Hypothalamus (tissue), 51 donors: ENCODE results near the gene SPATA33.
A peak's percentile ranks its signal among the peaks of the same experiment; 100 is the strongest.
"Not testable (repeated sequence)": the region's sequence is repeated elsewhere in the genome, so short reads cannot be mapped to it uniquely, and the experiment has no call there.

Experiments used
- DNase-seq, 51 donors: peaks; one replicate each; lab custom pipeline; 2025; lab: John Stamatoyannopoulos, UW

The SPATA33 gene

DNA sequence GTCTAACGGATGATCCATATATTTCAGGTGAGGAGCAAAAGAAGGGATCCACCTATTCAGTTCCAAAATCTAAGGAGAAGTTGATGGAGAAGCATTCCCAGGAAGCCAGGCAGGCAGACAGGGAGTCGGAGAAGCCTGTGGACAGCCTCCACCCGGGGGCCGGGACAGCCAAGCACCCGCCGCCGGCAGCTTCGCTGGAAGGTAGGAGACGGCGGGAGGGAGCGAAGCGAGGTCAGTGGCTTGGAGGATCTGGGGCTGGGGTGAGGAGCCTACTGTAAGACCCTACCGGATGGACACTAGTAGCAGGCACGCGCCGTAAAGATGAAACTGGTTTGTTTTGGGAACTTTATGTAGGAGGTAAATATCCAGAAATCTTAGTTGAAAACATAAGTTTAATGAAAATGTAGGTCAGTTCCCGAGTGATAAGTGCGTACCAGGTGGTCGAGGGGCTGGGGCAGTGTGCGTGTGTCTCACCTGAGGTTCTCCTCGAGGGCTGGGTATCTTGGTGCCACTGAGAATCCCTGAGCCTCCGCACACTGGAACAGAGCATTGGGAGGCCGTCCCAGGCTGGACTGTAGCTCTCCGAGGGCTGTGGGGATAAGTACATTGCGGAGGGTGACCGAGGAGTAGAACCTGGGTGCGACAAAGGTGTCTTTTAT is 714 bp downstream of the SPATA33 start:
- peak in 2 of 51 donors; percentile 16 to 46 for DNase-seq

GRCh38 chr16:89660146-89660545 is 2.5 kb downstream of the SPATA33 start:
- DNase-seq = no peak

DNA sequence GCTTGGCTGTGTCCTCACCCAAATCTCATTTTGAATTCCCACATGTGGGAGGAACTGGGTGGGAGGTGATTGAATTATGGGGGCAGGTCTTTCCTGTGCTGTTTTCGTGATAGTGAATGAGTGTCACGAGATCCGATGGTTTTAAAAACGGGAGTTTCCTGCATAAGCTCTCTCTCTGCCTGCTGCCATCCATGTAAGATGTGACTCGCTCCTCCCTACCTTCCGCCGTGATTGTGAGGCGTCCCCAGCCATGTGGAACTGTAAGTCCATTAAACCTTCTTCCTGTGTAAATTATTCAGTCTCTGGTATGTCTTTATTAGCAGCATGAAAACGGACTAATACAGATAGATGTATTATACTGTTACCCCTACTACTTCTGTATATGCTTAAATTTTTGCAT is 3.6 kb downstream of the SPATA33 start:
- no peak for DNase-seq

GRCh38 chr16:89664238-89664637 is 6.6 kb downstream of the SPATA33 start:
- not testable (repeated sequence) for DNase-seq

- DNase-seq = peak in 16 of 51 donors; percentile 6 to 60 (median 12)
Observed at GRCh38 chr16:89667000-89667399, 9.4 kb downstream of the SPATA33 start.

DNA sequence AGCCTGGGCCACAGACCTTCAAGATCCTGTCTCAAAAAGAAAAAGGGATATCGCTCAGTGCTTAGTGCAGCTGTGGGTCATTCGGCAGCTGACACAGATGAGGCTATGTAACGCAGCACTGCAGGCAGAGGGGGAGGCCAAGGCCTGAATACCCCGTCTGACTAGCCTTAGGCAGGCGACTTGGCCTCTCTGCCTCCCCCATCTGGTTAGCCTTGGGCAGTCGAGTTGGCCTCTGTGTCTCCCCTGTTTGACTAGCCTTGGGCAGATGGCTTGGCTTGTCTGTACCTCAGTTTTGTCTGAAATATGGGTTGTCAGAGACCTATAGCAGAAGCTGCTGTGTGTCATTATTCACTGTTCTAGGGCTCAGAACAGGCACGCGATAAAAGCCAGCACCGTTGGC is 10.0 kb downstream of the SPATA33 start:
- DNase-seq = no peak

DNA sequence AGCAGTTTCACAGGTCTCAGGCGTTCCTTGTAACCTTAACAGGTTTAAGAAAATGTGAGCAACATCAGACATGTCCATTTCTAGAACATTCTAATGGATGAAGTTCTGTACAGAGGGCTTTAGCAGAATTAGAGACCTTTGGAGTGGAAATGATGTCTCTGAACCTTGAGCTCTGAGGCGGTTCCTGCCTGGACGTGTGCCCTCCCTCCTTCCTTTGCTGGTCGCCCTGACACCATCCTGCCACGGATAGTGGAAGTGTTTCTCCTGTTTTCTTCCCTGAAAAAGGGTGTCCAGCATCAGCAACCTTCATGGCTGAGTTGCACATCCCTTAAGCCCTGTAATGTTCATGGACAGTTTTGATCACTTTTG is 11.1 kb downstream of the SPATA33 start:
- no peak for DNase-seq

DNA sequence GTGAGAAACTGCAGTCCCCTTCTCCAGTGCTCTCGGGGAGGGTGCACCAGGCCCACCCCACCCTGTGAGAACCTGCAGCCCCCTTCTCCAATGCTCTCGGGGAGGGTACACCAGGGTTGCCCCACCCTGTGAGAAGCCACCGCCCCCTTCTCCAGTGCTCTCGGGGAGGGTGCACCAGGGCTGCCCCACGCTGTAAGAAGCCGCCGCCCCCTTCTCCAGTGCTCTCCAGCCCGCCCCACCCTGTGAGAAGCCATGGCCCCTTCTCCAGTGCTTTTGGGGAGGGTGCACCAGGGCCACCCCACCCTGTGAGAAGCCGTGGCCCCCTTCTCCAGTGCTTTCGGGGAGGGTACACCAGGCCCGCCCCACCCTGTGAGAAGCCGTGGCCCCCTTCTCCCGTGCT is 12.1 kb downstream of the SPATA33 start:
- no peak for DNase-seq

DNA sequence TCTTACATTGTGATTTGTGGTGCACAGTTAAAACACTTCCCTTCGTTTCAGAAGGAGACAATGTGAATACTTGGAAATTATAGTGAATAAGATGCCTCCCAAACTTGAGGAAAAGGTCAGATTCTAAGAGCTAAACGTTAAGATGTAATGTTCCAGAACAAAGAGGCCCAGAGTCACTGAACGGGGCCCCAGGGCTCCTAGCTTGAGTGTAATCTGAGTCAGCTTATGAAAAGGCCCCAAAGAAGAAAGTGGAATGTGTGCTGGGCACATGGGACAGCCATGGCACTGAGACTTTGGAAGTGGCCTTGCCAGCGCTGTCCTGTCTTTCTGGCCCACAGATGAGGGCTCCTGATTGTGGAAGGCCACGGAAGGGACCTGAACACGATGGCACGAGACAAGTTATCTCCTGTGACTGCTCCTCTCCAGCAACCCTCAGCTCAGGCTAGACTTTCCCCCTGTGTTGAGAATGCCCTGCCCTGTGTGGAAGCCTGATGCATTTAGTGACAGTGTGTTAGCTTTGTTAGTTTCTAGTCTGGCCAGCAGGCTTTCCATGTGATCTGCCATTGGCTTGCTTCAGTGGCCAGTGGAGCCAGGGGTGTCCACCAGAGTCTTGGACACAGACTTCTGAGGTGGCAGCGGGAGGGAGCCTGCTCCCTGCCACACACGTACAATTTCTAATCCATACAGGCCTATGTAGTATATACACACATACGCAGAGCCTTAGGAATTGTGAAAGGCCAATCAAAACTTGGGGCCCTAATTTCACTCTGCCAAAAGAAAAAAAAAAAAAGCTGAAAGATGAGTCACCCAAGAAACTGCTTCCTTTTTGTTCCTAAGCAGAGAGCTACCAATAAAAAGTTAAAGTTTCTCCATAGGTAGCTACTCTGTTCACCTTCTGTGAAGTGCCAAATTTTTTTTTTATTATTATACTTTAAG is 13.1 kb downstream of the SPATA33 start:
- no peak for DNase-seq

- DNase-seq = not testable (repeated sequence)
Observed at GRCh38 chr16:89671565-89671964, 13.9 kb downstream of the SPATA33 start.

GRCh38 chr16:89672177-89672941 is 14.7 kb downstream of the SPATA33 start:
- DNase-seq = no peak

DNA sequence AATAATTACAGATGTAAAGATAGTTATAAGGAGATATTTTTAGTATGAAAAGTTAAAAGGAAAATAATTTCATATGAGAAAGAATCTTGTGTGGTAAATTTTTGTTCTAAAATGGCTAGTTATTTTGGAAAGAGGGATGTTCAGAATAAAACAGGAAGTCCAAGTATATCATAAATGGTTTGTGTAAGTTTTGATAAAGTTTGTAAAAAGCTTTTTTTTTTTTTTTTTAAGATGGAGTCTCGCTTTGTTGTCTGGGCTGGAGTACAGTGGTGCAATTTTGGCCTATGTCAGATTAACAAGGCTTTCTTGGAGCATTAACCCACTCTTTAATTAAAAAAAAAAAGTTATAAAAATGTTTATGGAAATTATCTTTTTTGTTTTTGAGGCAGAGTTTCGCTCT is 20.6 kb downstream of the SPATA33 start:
- DNase-seq = no peak

DNA sequence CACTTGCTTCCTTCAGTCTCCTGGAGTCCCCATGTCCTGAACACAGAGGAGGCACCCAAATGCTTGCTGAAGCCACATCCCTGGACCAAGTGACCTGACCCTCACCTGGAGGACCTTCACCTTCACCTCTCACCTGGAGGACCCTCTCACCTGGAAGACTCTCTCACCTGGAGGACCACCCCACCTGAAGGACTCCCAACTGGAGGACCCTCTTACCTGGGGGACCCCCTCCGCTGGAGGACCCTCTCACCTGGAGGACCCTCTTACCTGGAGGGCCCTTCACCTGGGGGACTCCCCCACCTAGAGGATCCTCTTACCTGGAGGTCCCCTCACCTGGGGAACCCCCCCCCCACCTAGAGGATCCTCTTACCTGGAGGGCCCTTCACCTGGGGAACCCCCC is 28.3 kb downstream of the SPATA33 start:
- DNase-seq = no peak

DNA sequence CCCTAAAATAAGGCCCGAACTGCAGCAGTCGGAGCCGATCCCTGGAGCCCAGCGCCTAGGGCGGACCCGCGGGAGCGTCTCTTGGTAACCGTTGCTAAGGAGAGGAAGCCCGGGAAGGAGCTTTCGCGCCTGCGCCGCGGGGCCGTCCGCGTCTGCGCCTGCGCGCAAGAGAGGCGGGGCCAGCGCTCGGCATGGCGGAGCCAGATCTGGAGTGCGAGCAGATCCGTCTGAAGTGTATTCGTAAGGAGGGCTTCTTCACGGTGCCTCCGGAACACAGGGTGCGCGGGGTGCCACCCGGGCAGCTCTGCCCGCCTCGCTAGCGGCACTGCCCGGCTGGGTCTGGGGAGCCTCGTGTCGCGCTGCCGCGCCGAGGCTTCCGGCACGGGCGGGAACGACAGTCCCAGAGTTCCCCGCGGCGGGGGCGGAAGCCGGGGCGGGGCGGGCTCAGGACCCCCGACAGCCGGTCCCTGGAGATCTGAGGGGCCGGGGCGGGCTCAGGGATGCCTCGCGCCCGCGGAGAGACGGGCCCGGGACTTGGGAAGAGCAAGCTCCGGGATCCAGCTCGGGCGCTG is 29.0 kb downstream of the SPATA33 start, which contains the start of gene CDK10:
Gene CDK10, plus strand, starts transcription at position 170 of the 572 bp plus-strand sequence. Its CDS starts 22 bp downstream, at position 192.
- DNase-seq = peak; percentile 35 to 94 (median 83)

DNA sequence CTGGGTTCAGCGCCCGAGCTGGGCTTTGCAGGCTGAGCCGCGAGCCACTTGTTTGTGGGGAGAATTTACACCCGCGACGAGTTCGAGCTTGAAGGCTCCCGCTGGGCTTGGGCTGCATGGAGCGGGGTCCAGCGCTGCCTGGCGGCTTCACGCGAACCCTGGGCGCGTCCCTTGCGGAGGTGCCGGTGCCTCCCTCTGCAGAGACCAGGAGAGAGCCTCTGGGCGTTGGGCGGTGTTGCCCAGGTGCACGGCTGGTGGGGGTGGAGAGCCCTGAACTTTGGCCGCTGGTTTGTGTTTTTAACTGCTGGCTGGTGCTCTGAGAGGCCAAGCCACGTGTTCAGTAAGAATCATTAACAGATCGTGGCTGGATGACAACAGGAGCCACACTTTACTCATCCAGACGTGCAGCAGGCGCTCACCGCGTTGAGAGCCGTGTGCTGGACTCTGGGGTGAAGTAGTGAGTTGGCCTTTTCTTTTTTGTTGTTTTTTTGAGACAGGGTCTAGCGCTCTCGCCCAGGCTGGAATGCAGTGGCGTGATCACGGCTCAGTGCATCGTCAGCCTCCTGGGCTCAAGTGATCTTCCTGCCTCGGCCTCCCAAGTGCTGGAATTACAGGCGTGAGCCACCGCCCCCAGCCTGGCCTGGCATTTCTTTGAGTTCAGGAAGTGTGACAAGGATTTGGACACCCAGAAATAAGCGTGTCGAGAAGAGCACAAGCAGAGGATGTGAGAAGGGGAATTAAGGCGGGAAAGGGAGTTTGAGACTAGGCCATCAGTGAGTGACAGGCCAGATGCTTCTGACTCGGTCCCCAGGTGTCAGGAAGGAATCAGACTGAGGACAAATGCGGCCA is 29.7 kb downstream of the SPATA33 start:
- DNase-seq = peak in 2 of 51 donors; percentile 34 to 65

DNA sequence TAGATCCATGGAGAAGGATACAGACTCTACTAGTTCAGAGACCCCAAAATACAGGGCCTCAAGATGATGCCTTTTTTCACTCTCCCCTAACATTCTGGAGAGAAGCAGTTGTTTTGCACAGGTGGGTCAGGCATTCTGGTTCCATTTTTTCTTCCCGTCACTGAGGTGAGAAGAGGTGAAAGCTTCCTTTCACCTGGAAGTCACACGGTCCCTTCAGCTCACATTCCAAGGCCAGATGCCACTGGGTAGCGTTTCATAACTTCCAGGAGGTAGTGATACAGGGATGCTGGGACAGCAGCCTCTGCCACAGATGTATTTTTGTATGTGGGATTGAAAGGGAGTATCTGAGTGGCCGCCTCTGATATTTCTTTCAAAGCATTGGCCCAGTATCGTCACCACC is 30.8 kb downstream of the SPATA33 start:
- no peak for DNase-seq

DNA sequence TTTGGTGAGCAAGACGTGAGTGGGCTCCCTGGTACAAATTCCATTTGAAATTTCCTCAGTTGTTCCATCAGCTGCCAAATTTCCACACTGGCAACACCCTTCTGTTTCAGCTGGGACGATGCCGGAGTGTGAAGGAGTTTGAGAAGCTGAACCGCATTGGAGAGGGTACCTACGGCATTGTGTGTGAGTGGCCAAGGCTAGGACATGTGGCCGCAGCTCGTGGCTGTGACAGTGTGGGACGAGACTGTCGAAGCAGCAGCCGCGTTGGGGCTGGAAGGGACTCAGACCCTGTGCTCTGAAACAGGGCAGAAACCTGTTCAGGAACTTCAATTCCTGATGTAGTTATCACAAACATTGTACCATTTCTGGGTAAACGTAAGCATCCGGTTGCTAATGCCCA is 31.5 kb downstream of the SPATA33 start:
- no peak for DNase-seq

DNA sequence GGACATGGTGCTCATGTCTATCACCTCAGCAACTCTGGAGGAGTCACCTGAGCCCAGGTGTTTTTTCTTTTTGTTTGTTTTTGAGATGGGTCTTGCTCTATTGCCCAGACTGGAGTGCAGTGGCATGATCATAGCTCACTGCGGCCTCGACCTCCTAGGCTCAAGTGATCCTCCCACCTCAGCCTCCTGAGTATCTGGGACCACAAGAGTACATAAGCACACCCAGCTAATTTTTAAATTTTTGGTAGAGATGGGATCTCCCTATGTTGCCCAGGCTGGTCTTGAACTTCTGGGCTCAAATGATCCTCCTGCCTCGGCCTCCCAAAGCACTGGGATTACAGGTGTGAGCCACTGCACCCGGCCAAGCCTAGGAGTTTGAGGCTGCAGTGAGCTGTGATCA is 32.0 kb downstream of the SPATA33 start:
- DNase-seq = not testable (repeated sequence)

GRCh38 chr16:89690392-89690901 is 32.8 kb downstream of the SPATA33 start:
- DNase-seq = no peak
